ENCODE results near the gene NOTCH2. TPM values are rescaled to one million over a fixed set of nuclear protein-coding genes. Genes with fewer than 3 reads are reported as not detected.

NOTCH2 gene
- total RNA-seq, 1 experiment from 2014 or later: 53.7 TPM

DNA sequence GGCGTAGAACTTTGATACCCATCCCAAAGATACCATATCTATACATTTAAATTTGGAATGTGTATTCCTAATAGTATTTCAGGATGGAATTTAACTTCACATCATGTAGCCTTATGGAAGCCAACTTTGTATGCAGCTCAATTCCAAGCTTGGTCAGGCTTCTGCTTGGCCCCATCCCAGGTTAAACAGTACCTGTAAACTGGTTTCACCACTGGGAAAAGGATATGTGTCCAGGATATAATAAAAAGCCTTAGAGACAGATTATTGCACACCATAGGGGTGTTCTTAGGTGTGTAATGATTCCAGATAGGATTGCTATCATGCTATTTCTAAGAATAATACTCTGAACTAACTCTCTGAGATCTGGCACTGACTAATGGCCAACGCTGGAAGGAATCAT, 201.3 kb downstream of the NOTCH2 start:
- no peak overlapping the region for H2AK5ac ChIP-seq (ENCODE audit: insufficient read length, low read length)
- H3K4me3 Mint-ChIP-seq: no peak overlapping the region

More for the DNA sequence above, 201.3 kb downstream of the NOTCH2 start:
- H2BK5ac ChIP-seq (ENCODE audit: insufficient read length, low read length): no peak overlapping the region
- H3K9ac ChIP-seq (ENCODE audit: extremely low read depth, insufficient read length, low read length): no peak overlapping the region
- no peak overlapping the region for H2BK20ac ChIP-seq (ENCODE audit: low read depth, low read length, poor library complexity, severe bottlenecking)
- H3K4me2 ChIP-seq (ENCODE audit: insufficient read depth, insufficient read length, low read length): no peak overlapping the region
- no peak overlapping the region for H2AFZ ChIP-seq (ENCODE audit: low read length)
- H3K23me2 ChIP-seq (ENCODE audit: insufficient read length, low read depth, low read length, poor library complexity, severe bottlenecking): no peaks in the 10 kb centered on the region
- H3K4ac ChIP-seq (ENCODE audit: low read depth, low read length): no peak overlapping the region
- H3T11ph ChIP-seq (ENCODE audit: low read length): no peak overlapping the region
- H3K27me3 Mint-ChIP-seq (ENCODE audit: low read depth): peaks cover 4% of the 10 kb centered on the region
- H2BK120ac ChIP-seq (ENCODE audit: low read depth, low read length, poor library complexity, severe bottlenecking): no peak overlapping the region
- no peaks in the 10 kb centered on the region for H3K27me3 ChIP-seq (ENCODE audit: insufficient read depth, low read length)
- H3K27ac ChIP-seq (ENCODE audit: insufficient read length, low read depth, low read length): no peak overlapping the region
- no peak overlapping the region for H4K8ac ChIP-seq (replicated peaks; ENCODE audit: insufficient read length, low read depth, low read length)
- no CpG with 5 or more reads among the region's 2 CpGs for WGBS (ENCODE audit: extremely low coverage, insufficient read length, low lambda C conversion rate)
- H3K18ac ChIP-seq (ENCODE audit: insufficient read length, low read depth, low read length): no peak overlapping the region
- H4K20me1 ChIP-seq (ENCODE audit: control insufficient read depth, insufficient read depth, insufficient read length): no peaks in the 10 kb centered on the region
- H3K23ac ChIP-seq (ENCODE audit: insufficient read length, low read depth, low read length): no peak overlapping the region
- no peak overlapping the region for H3K14ac ChIP-seq (ENCODE audit: insufficient read depth, low read length)
- H3K9me3 ChIP-seq (ENCODE audit: control insufficient read depth, low read depth, low read length): no peaks in the 10 kb centered on the region
- H2BK12ac ChIP-seq (ENCODE audit: insufficient read length, low read depth, low read length): no peak overlapping the region
- H3K27ac Mint-ChIP-seq: no peak overlapping the region
- H4K5ac ChIP-seq (ENCODE audit: insufficient read length, low read depth, low read length): no peak overlapping the region
- no peaks in the 10 kb centered on the region for H3K79me1 ChIP-seq (ENCODE audit: insufficient read depth, low read depth, low read length, poor library complexity, severe bottlenecking)
- H3K9me3 Mint-ChIP-seq: no peaks in the 10 kb centered on the region
- TF ChIP-seq, protein P1, sequence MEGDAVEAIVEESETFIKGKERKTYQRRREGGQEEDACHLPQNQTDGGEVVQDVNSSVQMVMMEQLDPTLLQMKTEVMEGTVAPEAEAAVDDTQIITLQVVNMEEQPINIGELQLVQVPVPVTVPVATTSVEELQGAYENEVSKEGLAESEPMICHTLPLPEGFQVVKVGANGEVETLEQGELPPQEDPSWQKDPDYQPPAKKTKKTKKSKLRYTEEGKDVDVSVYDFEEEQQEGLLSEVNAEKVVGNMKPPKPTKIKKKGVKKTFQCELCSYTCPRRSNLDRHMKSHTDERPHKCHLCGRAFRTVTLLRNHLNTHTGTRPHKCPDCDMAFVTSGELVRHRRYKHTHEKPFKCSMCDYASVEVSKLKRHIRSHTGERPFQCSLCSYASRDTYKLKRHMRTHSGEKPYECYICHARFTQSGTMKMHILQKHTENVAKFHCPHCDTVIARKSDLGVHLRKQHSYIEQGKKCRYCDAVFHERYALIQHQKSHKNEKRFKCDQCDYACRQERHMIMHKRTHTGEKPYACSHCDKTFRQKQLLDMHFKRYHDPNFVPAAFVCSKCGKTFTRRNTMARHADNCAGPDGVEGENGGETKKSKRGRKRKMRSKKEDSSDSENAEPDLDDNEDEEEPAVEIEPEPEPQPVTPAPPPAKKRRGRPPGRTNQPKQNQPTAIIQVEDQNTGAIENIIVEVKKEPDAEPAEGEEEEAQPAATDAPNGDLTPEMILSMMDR (conservative IDR thresholded peaks at IDR 0.05): no peak
- H3K4me1 Mint-ChIP-seq: peaks cover 4% of the 10 kb centered on the region in 2 experiments; a peak in 3 of 4 replicates
- no peaks in the 10 kb centered on the region for H3K4me1 ChIP-seq (ENCODE audit: insufficient read depth, low read length)
- H3K79me2 ChIP-seq (ENCODE audit: insufficient read depth, low read length): no peaks in the 10 kb centered on the region
- no peak overlapping the region for H2BK15ac ChIP-seq (ENCODE audit: low read depth, low read length)
- DNase-seq: no peak
- H4K91ac ChIP-seq (ENCODE audit: insufficient read length, low read depth, low read length): no peak overlapping the region
- no peak overlapping the region for H3K56ac ChIP-seq (ENCODE audit: insufficient read length, low read depth, low read length)
- H3K36me3 Mint-ChIP-seq (ENCODE audit: insufficient read depth in 1 of 3, low read depth in 3 of 3): no peaks in the 10 kb centered on the region
